ENCODE results near the gene POP7. TPM values are rescaled to one million over a fixed set of nuclear protein-coding genes. Genes with fewer than 3 reads are reported as not detected.

Gene POP7
- total RNA-seq, 3 donors from 2014 or later = 24.8 to 28.9 (median 26.8) TPM

DNA sequence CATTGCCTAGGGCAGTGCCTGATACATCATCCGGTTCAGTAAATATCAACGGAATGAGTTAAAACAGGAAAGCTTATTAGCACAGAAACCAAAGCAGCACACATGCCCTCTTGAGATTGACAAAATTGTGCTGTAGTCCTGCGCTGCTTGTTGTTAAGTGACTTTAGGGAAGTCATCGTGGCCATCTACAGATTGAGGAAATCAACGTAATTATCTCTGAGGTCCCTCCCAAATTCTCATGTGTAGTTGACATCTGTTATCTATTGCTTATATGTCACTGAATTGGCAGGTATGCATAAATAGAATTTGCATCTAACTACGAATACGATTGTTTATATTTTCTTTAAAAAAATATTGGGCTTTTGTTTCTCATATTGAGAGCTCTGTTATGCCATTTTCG lies 35.8 kb upstream of the POP7 start:
- no peak overlapping the region for H3K4me3 ChIP-seq
- no peaks in the 10 kb centered on the region for H3K4me1 ChIP-seq (ENCODE audit: low read depth)
- H3K36me3 ChIP-seq (ENCODE audit: low read depth) = no peaks in the 10 kb centered on the region
- TF ChIP-seq, protein P1, sequence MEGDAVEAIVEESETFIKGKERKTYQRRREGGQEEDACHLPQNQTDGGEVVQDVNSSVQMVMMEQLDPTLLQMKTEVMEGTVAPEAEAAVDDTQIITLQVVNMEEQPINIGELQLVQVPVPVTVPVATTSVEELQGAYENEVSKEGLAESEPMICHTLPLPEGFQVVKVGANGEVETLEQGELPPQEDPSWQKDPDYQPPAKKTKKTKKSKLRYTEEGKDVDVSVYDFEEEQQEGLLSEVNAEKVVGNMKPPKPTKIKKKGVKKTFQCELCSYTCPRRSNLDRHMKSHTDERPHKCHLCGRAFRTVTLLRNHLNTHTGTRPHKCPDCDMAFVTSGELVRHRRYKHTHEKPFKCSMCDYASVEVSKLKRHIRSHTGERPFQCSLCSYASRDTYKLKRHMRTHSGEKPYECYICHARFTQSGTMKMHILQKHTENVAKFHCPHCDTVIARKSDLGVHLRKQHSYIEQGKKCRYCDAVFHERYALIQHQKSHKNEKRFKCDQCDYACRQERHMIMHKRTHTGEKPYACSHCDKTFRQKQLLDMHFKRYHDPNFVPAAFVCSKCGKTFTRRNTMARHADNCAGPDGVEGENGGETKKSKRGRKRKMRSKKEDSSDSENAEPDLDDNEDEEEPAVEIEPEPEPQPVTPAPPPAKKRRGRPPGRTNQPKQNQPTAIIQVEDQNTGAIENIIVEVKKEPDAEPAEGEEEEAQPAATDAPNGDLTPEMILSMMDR (IDR thresholded peaks at IDR 0.05) = no peak
- intact Hi-C loops (cut with DNase I, micrococcal nuclease) = no loop called here
- no peaks in the 10 kb centered on the region for H3K9me3 ChIP-seq
- peak in 1 of 3 donors; percentile 1 for DNase-seq
- ATAC-seq = no peak

DNA sequence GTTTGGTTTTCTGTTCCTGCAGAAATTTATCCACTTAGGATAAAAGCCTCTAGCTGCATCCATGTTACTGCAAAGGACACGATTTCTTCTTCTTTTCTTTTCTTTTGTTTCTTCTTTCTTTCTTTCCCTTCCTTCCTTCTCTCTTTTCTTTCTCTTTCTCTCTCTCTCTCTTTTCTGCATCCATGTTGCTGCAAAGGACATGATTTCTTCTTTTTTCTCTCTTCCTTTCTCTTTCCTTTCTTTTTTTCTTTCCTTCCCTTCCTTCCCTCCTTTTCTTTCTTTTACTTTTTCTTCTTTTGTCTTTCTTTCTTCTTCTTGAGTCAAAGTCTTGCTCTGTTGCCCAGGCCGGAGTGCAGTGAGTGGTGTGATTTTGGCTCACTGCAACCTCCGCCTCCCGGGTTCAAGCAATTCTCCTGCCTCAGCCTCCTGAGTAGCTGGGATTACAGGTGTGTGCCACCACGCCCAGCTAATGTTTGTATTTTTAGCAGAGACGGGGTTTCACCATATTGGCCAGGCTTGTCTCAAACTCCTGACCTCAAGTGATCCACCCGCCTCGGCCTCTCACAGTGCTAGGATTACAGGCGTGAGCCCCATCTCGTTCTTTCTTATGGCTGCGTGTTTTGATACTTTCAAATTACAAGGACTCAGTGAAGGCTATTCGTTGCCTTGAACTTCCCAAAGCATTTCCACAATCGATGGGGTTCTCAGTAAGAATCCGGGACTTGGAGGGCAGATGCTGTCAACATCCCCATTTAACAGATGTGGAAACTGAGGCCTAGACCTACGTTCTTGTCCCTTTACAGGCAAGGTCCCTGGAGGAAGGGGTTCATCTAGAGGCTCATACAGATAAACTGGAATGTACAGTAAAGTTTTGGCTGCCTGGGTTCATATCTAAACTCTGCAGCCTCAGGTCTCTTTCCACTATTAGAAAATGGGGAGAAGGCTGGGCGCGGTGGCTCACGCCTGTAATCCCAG lies 34.3 kb upstream of the POP7 start:
- DNase-seq = peak in 1 of 3 donors; percentile 42
- intact Hi-C loops (cut with DNase I, micrococcal nuclease) = no loop called here
- TF ChIP-seq, protein P1 (IDR thresholded peaks at IDR 0.05) = no peak

DNA sequence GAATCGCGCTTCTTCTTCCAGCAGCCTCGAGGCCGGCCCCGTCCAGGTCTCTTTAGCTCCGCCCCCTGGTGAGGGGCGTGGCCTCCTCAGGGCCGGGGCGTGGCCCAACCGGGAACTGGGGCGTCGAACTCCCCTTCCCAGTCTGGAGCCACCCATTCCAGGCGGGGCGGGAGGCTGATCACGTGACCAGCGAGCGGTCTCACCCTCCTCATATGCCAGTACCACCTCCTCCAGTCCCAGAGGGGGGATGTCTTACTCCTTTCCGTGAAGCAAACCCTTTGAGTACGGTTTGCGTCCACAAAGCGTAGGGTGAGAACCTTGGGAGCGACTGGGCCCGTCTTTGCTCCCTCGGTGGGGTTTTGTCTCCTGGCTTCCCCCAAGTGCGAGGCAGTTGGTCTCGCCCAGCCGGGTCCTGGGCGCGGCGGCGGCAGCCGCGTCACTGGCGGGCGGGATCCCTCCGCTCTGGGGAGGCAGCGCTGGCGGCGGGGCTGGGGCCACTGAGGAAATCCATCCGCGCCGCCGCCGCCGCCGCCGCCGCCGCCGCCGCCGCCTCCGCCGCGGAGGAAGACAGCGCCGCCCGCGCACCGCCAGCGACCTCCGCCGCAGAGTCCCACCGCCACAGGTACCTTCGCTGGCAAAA lies 32.5 kb upstream of the POP7 start, which contains the start of gene GNB2:
Gene GNB2 (plus strand): TSS at position 439 of the 640 bp plus-strand sequence. CDS start 2,526 bp downstream, outside the sequence.
- DNase-seq (peak; percentile 100), ATAC-seq (peak; percentile 86)
- H3K36me3 ChIP-seq (ENCODE audit: low read depth) = peaks cover 5% of the 10 kb centered on the region
- H3K4me1 ChIP-seq (ENCODE audit: low read depth) = no peaks in the 10 kb centered on the region
- H3K4me3 ChIP-seq = peak within 1 kb of the TSS; percentile 90
- TF ChIP-seq, protein P1 (IDR thresholded peaks at IDR 0.05) = no peak
- intact Hi-C loops (cut with DNase I, micrococcal nuclease) = no loop called here
- H3K9me3 ChIP-seq = no peaks in the 10 kb centered on the region

More for the DNA sequence above, 34.3 kb upstream of the POP7 start:
- no peak overlapping the region for H3K4me3 ChIP-seq
- ATAC-seq = no peak
- no peaks in the 10 kb centered on the region for H3K36me3 ChIP-seq (ENCODE audit: low read depth)
- H3K4me1 ChIP-seq (ENCODE audit: low read depth) = no peaks in the 10 kb centered on the region
- H3K9me3 ChIP-seq = no peaks in the 10 kb centered on the region

- Histone ChIP-seq H3K9me3 (no peaks in the 10 kb centered on the region), H3K4me1 (ENCODE audit: low read depth) (no peaks in the 10 kb centered on the region), H3K4me3 (peak overlapping the region; percentile 90), H3K36me3 (ENCODE audit: low read depth) (peaks cover 9% of the 10 kb centered on the region)
- DNase-seq = peak; percentile 61 to 82 (median 78)
- intact Hi-C loops (cut with DNase I, micrococcal nuclease) = no loop called here
- peak; percentile 11 for ATAC-seq
- TF ChIP-seq, protein P1 (IDR thresholded peaks at IDR 0.05) = no peak
These were observed 31.9 kb upstream of the POP7 start for GRCh38 chr7:100673942-100674410.

- ATAC-seq = peak; percentile 6
- Histone ChIP-seq H3K4me3 (peak overlapping the region; percentile 90), H3K36me3 (ENCODE audit: low read depth) (peaks cover 9% of the 10 kb centered on the region), H3K9me3 (no peaks in the 10 kb centered on the region), H3K4me1 (ENCODE audit: low read depth) (no peaks in the 10 kb centered on the region)
- TF ChIP-seq, protein P1 (IDR thresholded peaks at IDR 0.05) = no peak
- DNase-seq = peak; percentile 46 to 74 (median 69)
- intact Hi-C loops (cut with DNase I, micrococcal nuclease) = no loop called here
These were observed 31.4 kb upstream of the POP7 start for GRCh38 chr7:100674411-100675104.

Measured in mucosa of descending colon (tissue), 3 donors.